Measurements from ENCODE around the gene CAND2. TPM values are rescaled to one million over a fixed set of nuclear protein-coding genes. Genes with fewer than 3 reads are reported as not detected.

Gene CAND2
- total and polyA plus RNA-seq, 10 of the 15 experiments (the other 5 are each of a cell fraction or from before 2014, with no cell fraction given) = 0.03 to 1.9 (median 0.52) TPM

GRCh38 chr3:12799525-12800440 lies 3.3 kb downstream of the CAND2 start:
- Histone ChIP-seq H3K4me1 (ENCODE audit: control insufficient read depth, insufficient read depth, low read length) (no peaks in the 10 kb centered on the region), H3K27ac (ENCODE audit: control insufficient read depth, insufficient read depth) (no peak overlapping the region), H3K27me3 (replicated peaks in 1 of 2; ENCODE audit: control insufficient read depth in 2 of 2, insufficient read depth in 2 of 2, low read length in 1 of 2) (peaks cover 2 to 6% of the 10 kb centered on the region in 2 experiments), H2AFZ (ENCODE audit: control insufficient read depth, low read depth, low read length) (no peak overlapping the region), H3K4me3 (no peak overlapping the region), H3K9me3 (replicated peaks; ENCODE audit: control insufficient read depth, insufficient read depth, low read length) (no peaks in the 10 kb centered on the region), H3K36me3 (ENCODE audit: control insufficient read depth in 2 of 2, insufficient read depth in 2 of 2, low read length in 1 of 2) (no peaks in the 10 kb centered on the region), H3K4me2 (ENCODE audit: control insufficient read depth, insufficient read depth) (no peak overlapping the region), H4K20me1 (ENCODE audit: control insufficient read depth, insufficient read depth) (no peaks in the 10 kb centered on the region), H3K9ac (ENCODE audit: control insufficient read depth, insufficient read depth, low read length) (no peak overlapping the region), H3K79me2 (ENCODE audit: control insufficient read depth, insufficient read depth, low read length) (no peaks in the 10 kb centered on the region)
- POLR2A ChIA-PET = no interaction called here
- ATAC-seq (peak; percentile 54), FAIRE-seq (no peak), DNase-seq (ENCODE audit: low read depth, low spot score) (no peak)
- intact Hi-C loops (cut with micrococcal nuclease; ENCODE audit: unreplicated experiment) (no loop called here), in situ Hi-C loops (cut with MboI) (no loop called here)
- CTCF ChIA-PET = interaction anchor here (1.3 kb wide), 1 partner anchor 13 kb away, joined by 5 read pairs; no protein-coding TSS in a partner anchor
- no TSS peak for BruUV-seq (replicated peaks)
- WGBS (ENCODE audit: insufficient coverage, insufficient replicate concordance, low lambda C conversion rate, missing lambda C conversion rate) = 38% methylated on average over 7 of the region's 7 CpGs
- SMC1A ChIA-PET (ENCODE audit: uncharacterized antibody, unreplicated experiment) = no interaction called here
- RAD21 ChIA-PET (ENCODE audit: unreplicated experiment) = no interaction called here
- no peak for TF ChIP-seq HDGF (IDR thresholded peaks at IDR 0.05)
- TF ChIP-seq MLLT1 (IDR thresholded peaks at IDR 0.05) = no peak
- no peak for TF ChIP-seq ZNF384 (IDR thresholded peaks at IDR 0.05; ENCODE audit: borderline replicate concordance, low read depth, low read length)
- TF ChIP-seq JUNB (IDR thresholded peaks at IDR 0.05) = no peak
- TF ChIP-seq E2F8 (IDR thresholded peaks at IDR 0.05; ENCODE audit: low read depth, partially characterized antibody) = no peak
- no peak for TF ChIP-seq EGR1 (IDR thresholded peaks at IDR 0.05; ENCODE audit: borderline replicate concordance in 1 of 2, low read depth in 2 of 2, low read length in 2 of 2)
- TF ChIP-seq RUNX3 (IDR thresholded peaks at IDR 0.05; ENCODE audit: low read length) = no peak
- no peak for TF ChIP-seq SKIL (IDR thresholded peaks at IDR 0.05; ENCODE audit: low read depth, poor library complexity, severe bottlenecking)
- TF ChIP-seq ATF2 (IDR thresholded peaks at IDR 0.05; ENCODE audit: low read length) = no peak
- no peak for TF ChIP-seq LARP7 (IDR thresholded peaks at IDR 0.05)
- TF ChIP-seq CREB1 (IDR thresholded peaks at IDR 0.05; ENCODE audit: low read depth) = no peak
- no peak for TF ChIP-seq CBX5 (IDR thresholded peaks at IDR 0.05; ENCODE audit: low read depth)

Measured in GM12878 (cell line).